Measurements from ENCODE around the gene MCU.
A peak's percentile ranks its signal among the peaks of the same experiment; 100 is the strongest.

The MCU gene

GRCh38 chr10:72809006-72809405, 117.1 kb downstream of the MCU start:
- no peak for DNase-seq

- no peak for DNase-seq
These were observed 119.0 kb downstream of the MCU start for GRCh38 chr10:72810976-72811375.

- peak in 1 of 2 experiments; percentile 37 for DNase-seq
These were observed 120.4 kb downstream of the MCU start for GRCh38 chr10:72812415-72812752.

GRCh38 chr10:72812753-72813430, 120.9 kb downstream of the MCU start:
- DNase-seq = peak in 1 of 2 experiments; percentile 26

GRCh38 chr10:72814099-72814790, 122.3 kb downstream of the MCU start:
- DNase-seq = no peak

- no peak for DNase-seq
These were observed 124.6 kb downstream of the MCU start for GRCh38 chr10:72816565-72816964.

- no peak for DNase-seq
These were observed 126.1 kb downstream of the MCU start for GRCh38 chr10:72818076-72818475.

- DNase-seq = peak; percentile 9 to 22
These were observed 127.1 kb downstream of the MCU start for GRCh38 chr10:72819053-72819452.

- DNase-seq = no peak
These were observed 129.7 kb downstream of the MCU start for GRCh38 chr10:72821606-72822005.

GRCh38 chr10:72822342-72822986, 130.5 kb downstream of the MCU start:
- no peak for DNase-seq

- DNase-seq = no peak
These were observed 133.2 kb downstream of the MCU start for GRCh38 chr10:72825163-72825562.

GRCh38 chr10:72826346-72826745, 134.4 kb downstream of the MCU start:
- DNase-seq = no peak

GRCh38 chr10:72828294-72828693, 136.4 kb downstream of the MCU start:
- no peak for DNase-seq

- no peak for DNase-seq
These were observed 138.7 kb downstream of the MCU start for GRCh38 chr10:72830625-72831024.

GRCh38 chr10:72831696-72832409, 139.9 kb downstream of the MCU start:
- no peak for DNase-seq

- no peak for DNase-seq
These were observed 140.8 kb downstream of the MCU start for GRCh38 chr10:72832701-72833100.

GRCh38 chr10:72834183-72834825, 142.4 kb downstream of the MCU start:
- DNase-seq = peak; percentile 63 to 72

GRCh38 chr10:72840319-72840718, 148.4 kb downstream of the MCU start:
- no peak for DNase-seq

- no peak for DNase-seq
These were observed 149.5 kb downstream of the MCU start for GRCh38 chr10:72841487-72841886.

- DNase-seq = no peak
These were observed 150.2 kb downstream of the MCU start for GRCh38 chr10:72842164-72842563.

- no peak for DNase-seq
These were observed 154.3 kb downstream of the MCU start for GRCh38 chr10:72846238-72846637.

GRCh38 chr10:72847681-72848080, 155.7 kb downstream of the MCU start:
- DNase-seq = peak; percentile 6 to 43

- no peak for DNase-seq
These were observed 158.9 kb downstream of the MCU start for GRCh38 chr10:72850861-72851260.

Measured in AML-193 (cell line).